Ovary (tissue), 3 donors: ENCODE measurements around the gene GPER1.

Source experiments
- CTCF ChIP-seq, 3 donors: fragments of 450-650 bp in 2 of 3; fragments of 200-600 bp in 1 of 3; IDR thresholded peaks; one replicate each; pipeline versions ENCODE4 v1.5.1 to v1.8.0; 2016 to 2022; ENCODE audit warnings: antibody characterized with exemption in 3 of 3, mild to moderate bottlenecking in 1 of 3
- POLR2A ChIP-seq: fragments of 450-650 bp; IDR thresholded peaks from one replicate; pipeline ENCODE4 v1.6.1; 2017; ENCODE audit warnings: antibody characterized with exemption, mild to moderate bottlenecking, moderate library complexity
- donor health status: DM: no; HTN: no; CAD: no.

GRCh38 chr7:1080252-1080920, 7.5 kb upstream of the GPER1 start:
- TF ChIP-seq POLR2A (no peak), CTCF (IDR thresholded peaks at IDR 0.05) (no peak)
